ENCODE results near the gene SCAPER.

DNA sequence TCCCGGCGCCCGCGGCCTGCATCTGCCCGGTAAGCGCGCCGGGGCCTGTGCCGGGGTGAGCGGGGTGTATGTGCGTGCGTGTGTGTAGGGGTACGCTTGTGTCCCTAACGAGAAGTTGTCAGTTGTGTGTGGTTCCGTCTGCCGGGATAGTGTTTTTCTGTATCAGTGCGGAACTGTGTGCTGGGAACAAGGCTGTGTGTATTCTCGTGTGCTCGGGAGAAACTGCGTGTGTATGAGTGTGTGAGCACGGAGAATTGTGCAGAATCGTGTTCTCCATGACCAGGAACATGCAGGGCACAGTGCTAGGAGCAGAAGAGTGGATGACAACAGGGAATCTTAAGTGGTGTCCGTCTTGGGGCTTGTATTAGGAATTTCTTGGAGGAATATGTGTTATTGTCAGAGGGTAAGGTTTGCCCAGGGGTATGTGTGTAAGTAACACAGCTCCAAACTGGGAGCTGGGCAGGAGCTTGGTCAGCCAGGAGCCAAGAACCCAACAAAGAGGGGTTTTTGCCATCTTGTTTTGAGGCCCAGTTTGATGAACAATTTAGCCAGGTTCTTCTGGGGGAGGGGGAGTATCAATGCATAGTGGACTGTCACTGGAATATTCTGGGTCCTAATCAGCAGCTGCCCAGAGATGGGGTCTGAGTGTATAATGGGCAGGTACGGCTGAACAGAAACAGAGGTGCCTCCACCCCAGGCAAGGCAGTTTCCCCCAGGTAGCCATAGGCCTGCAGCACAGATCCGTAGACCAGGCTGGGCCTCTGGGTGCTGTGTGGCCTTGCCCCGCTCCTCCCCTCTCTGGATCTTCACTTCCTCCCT, 566.4 kb downstream of the SCAPER start:
- TF ChIP-seq, protein P1, sequence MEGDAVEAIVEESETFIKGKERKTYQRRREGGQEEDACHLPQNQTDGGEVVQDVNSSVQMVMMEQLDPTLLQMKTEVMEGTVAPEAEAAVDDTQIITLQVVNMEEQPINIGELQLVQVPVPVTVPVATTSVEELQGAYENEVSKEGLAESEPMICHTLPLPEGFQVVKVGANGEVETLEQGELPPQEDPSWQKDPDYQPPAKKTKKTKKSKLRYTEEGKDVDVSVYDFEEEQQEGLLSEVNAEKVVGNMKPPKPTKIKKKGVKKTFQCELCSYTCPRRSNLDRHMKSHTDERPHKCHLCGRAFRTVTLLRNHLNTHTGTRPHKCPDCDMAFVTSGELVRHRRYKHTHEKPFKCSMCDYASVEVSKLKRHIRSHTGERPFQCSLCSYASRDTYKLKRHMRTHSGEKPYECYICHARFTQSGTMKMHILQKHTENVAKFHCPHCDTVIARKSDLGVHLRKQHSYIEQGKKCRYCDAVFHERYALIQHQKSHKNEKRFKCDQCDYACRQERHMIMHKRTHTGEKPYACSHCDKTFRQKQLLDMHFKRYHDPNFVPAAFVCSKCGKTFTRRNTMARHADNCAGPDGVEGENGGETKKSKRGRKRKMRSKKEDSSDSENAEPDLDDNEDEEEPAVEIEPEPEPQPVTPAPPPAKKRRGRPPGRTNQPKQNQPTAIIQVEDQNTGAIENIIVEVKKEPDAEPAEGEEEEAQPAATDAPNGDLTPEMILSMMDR (IDR thresholded peaks at IDR 0.05): no peak
- no peak for TF ChIP-seq POLR2AphosphoS5 (IDR thresholded peaks at IDR 0.05; ENCODE audit: low read depth, low read length)
